SK-N-SH treated with all-trans-retinoic acid at 6 μM for 48 hours (cell line): ENCODE data around the gene NME4.

ENCODE experiments used
- ARNTL ChIP-seq: fragments of 450-650 bp; formaldehyde crosslinking; IDR thresholded peaks from 2 replicates; pipeline ENCODE4 v1.5.0; 2020; ENCODE audit warnings: low read depth, mild to moderate bottlenecking, moderate library complexity, borderline replicate concordance
- BACH2 ChIP-seq: fragments of 250-450 bp; sonication (Bioruptor Pico); IDR thresholded peaks from 2 replicates; pipeline ENCODE4 v1.9.0; 2021; ENCODE audit warnings: mild to moderate bottlenecking, borderline replicate concordance
- CREB5 ChIP-seq: fragments of 250-450 bp; sonication (Bioruptor Pico); IDR thresholded peaks from 2 replicates; pipeline ENCODE4 v1.5.1; 2020; ENCODE audit warnings: low read depth, mild to moderate bottlenecking, moderate library complexity
- CSRNP3 ChIP-seq: fragments of 250-450 bp; sonication (Bioruptor Pico); IDR thresholded peaks from 2 replicates; pipeline ENCODE4 v1.5.1; 2021; ENCODE audit warnings: mild to moderate bottlenecking, moderate library complexity
- GLIS3 ChIP-seq: fragments of 250-450 bp; sonication (Bioruptor Pico); IDR thresholded peaks from 2 replicates; pipeline ENCODE4 v1.5.0; 2020; ENCODE audit warnings: mild to moderate bottlenecking, moderate library complexity
- ISL1 ChIP-seq: fragments of 250-450 bp; sonication (Bioruptor Pico); IDR thresholded peaks from 2 replicates; pipeline ENCODE4 v2.1.2; 2022; ENCODE audit warnings: mild to moderate bottlenecking, moderate library complexity
- PATZ1 ChIP-seq: fragments of 250-450 bp; sonication (Bioruptor Pico); IDR thresholded peaks from 2 replicates; pipeline ENCODE4 v1.8.0; 2020; ENCODE audit warnings: mild to moderate bottlenecking, moderate library complexity, borderline replicate concordance
- POU6F1 ChIP-seq: fragments of 250-450 bp; sonication (Bioruptor Pico); IDR thresholded peaks from 2 replicates; pipeline ENCODE4 v1.8.0; 2021; ENCODE audit warnings: low read depth, mild to moderate bottlenecking, moderate library complexity, borderline replicate concordance
- RARB ChIP-seq: fragments of 250-450 bp; sonication (Bioruptor Pico); IDR thresholded peaks from 2 replicates; pipeline ENCODE4 v1.8.0; 2021; ENCODE audit warnings: mild to moderate bottlenecking, moderate library complexity
- TCF4 ChIP-seq: fragments of 250-450 bp; sonication (Bioruptor Pico); IDR thresholded peaks from 2 replicates; pipeline ENCODE4 v1.8.0; 2021; ENCODE audit warnings: mild to moderate bottlenecking, moderate library complexity, borderline replicate concordance
- TSHZ2 ChIP-seq: fragments of 250-450 bp; sonication (Bioruptor Pico); IDR thresholded peaks from 2 replicates; pipeline ENCODE4 v1.5.0; 2020; ENCODE audit warnings: mild to moderate bottlenecking, moderate library complexity
- ZFP3 ChIP-seq: fragments of 250-450 bp; sonication (Bioruptor Pico); IDR thresholded peaks from 2 replicates; pipeline ENCODE4 v1.5.0; 2020; ENCODE audit warnings: mild to moderate bottlenecking, moderate library complexity
- ZFP30 ChIP-seq: fragments of 450-650 bp; formaldehyde crosslinking; IDR thresholded peaks from 2 replicates; pipeline ENCODE4 v1.5.0; 2022; ENCODE audit warnings: mild to moderate bottlenecking, moderate library complexity
- ZNF70 ChIP-seq: fragments of 450-650 bp; formaldehyde crosslinking; IDR thresholded peaks from 2 replicates; pipeline ENCODE4 v1.5.0; 2020; ENCODE audit warnings: mild to moderate bottlenecking, moderate library complexity

GRCh38 chr16:425740-426114, 28.7 kb downstream of the NME4 start:
- TF ChIP-seq ZFP3 (CRISPR knock-in tag) (no peak), GLIS3 (CRISPR knock-in tag) (no peak), ISL1 (CRISPR knock-in tag) (no peak), CSRNP3 (CRISPR knock-in tag) (no peak), RARB (CRISPR knock-in tag) (no peak), TCF4 (CRISPR knock-in tag) (no peak), ARNTL (CRISPR knock-in tag) (no peak), PATZ1 (CRISPR knock-in tag) (no peak), POU6F1 (CRISPR knock-in tag) (no peak), TSHZ2 (no peak), ZNF70 (CRISPR knock-in tag) (no peak), BACH2 (no peak), ZFP30 (CRISPR knock-in tag) (no peak), CREB5 (CRISPR knock-in tag) (no peak)
